H1 (cell line): Measurements from ENCODE around the gene SATB2. TPM values are rescaled to one million over a fixed set of nuclear protein-coding genes. Genes with fewer than 3 reads are reported as not detected.
A peak's percentile ranks its signal among the peaks of the same experiment; 100 is the strongest.

ENCODE experiments used
- CTCF ChIA-PET: fragments of 300-600 bp; sonication (Branson Sonifier 250); formaldehyde crosslinking; loops from one replicate; lab custom pipeline; 2021; ENCODE audit not compliant: partially characterized antibody; lab: Charles Lee
- POLR2A ChIA-PET: fragments of 300-600 bp; sonication (Branson Sonifier 250); formaldehyde crosslinking; loops from one replicate; lab custom pipeline; 2021; ENCODE audit warnings: inconsistent platforms; ENCODE audit not compliant: partially characterized antibody; lab: Charles Lee
- DNase-seq, 2 experiments: peaks; one replicate each; pipeline versions ENCODE4 v3.0.0 to v3.0.0-alpha.2; 2010 to 2022; ENCODE audit warnings: low spot score in 2 of 2, low read depth in 1 of 2, mixed read lengths in 1 of 2
- FAIRE-seq: peaks from 2 replicates; lab custom pipeline; 2011; peaks lifted over from hg19 to GRCh38; lab: Jason Lieb, UNC
- H2AFZ ChIP-seq: 2 replicates; pipeline ENCODE4 v1.8.1; 2012; ENCODE audit warnings: low read length, inconsistent platforms
- H2AK5ac ChIP-seq: 2 replicates; pipeline ENCODE4 v1.6.1; 2013; ENCODE audit warnings: low read depth, low read length
- H2BK120ac ChIP-seq: replicated peaks from 2 replicates; pipeline ENCODE3; 2013; ENCODE audit warnings: low read depth, low read length, inconsistent platforms
- H2BK12ac ChIP-seq: 2 replicates; pipeline ENCODE4 v1.6.1; 2013; ENCODE audit warnings: low read depth, low read length
- H2BK15ac ChIP-seq: 2 replicates; pipeline ENCODE4 v1.6.1; 2013; ENCODE audit warnings: low read length
- H2BK20ac ChIP-seq: 2 replicates; pipeline ENCODE4 v1.6.1; 2013; ENCODE audit warnings: low read length
- H2BK5ac ChIP-seq: 2 replicates; pipeline ENCODE4 v1.6.1; 2013; ENCODE audit warnings: low read depth, low read length
- H3K14ac ChIP-seq: 2 replicates; pipeline ENCODE4 v1.6.1; 2013; ENCODE audit warnings: inconsistent platforms; ENCODE audit not compliant: insufficient read length
- H3K18ac ChIP-seq: 2 replicates; pipeline ENCODE4 v1.6.1; 2013; ENCODE audit warnings: low read length; ENCODE audit errors: extremely low read depth
- H3K23ac ChIP-seq: 2 replicates; pipeline ENCODE4 v1.6.1; 2013; ENCODE audit warnings: inconsistent platforms; ENCODE audit not compliant: insufficient read length
- H3K23me2 ChIP-seq: 2 replicates; pipeline ENCODE4 v1.6.1; 2013; ENCODE audit warnings: low read depth, low read length
- H3K27ac ChIP-seq: 2 replicates; pipeline ENCODE4 v1.6.1; 2011; ENCODE audit warnings: low read depth, low read length, inconsistent platforms
- H3K27me3 ChIP-seq, 4 experiments: replicated peaks in 1 of 4; 1 replicate in 1 of 4; 2 replicates in 3 of 4; pipeline versions ENCODE4 v1.6.1 to v1.8.1; 2011 to 2013; ENCODE audit warnings: low read length in 3 of 4, mild to moderate bottlenecking in 3 of 4, inconsistent platforms in 2 of 4, mixed read lengths in 2 of 4, moderate library complexity in 1 of 4; ENCODE audit not compliant: control insufficient read depth in 3 of 4, insufficient read depth in 3 of 4; ENCODE audit errors: extremely low read depth in 1 of 4
- H3K36me3 ChIP-seq, 4 experiments: 2 replicates each; pipeline versions ENCODE4 v1.6.1 to v1.8.1; 2011 to 2013; ENCODE audit warnings: mild to moderate bottlenecking in 4 of 4, low read length in 3 of 4, moderate library complexity in 2 of 4, control low read depth in 1 of 4, inconsistent platforms in 1 of 4; ENCODE audit not compliant: insufficient read depth in 4 of 4, control insufficient read depth in 2 of 4
- H3K4ac ChIP-seq: replicated peaks from 2 replicates; pipeline ENCODE3; 2013; ENCODE audit warnings: low read length, low read depth, mixed read lengths, inconsistent platforms; ENCODE audit not compliant: insufficient read length
- H3K4me1 ChIP-seq, 4 experiments: replicated peaks in 1 of 4; 1 replicate in 1 of 4; 2 replicates in 3 of 4; pipeline versions ENCODE4 v1.6.1 to v1.8.1; 2011 to 2013; ENCODE audit warnings: low read length in 3 of 4, inconsistent platforms in 2 of 4, mixed read lengths in 1 of 4; ENCODE audit not compliant: insufficient read depth in 4 of 4, control insufficient read depth in 3 of 4
- H3K4me2 ChIP-seq, 2 experiments: 2 replicates each; pipeline versions ENCODE4 v1.6.1 to v1.8.1; 2011 to 2013; ENCODE audit warnings: low read depth in 2 of 2, low read length in 2 of 2, control low read depth in 1 of 2, inconsistent platforms in 1 of 2, mild to moderate bottlenecking in 1 of 2; ENCODE audit not compliant: insufficient read depth in 1 of 2
- H3K4me3 ChIP-seq, 4 experiments: fragments of 200-600, 300-600 bp in 1 of 4; sonication (generic), shearing (Covaris generic), sonication (Bioruptor Twin) in 1 of 4; 2 replicates each; pipeline versions ENCODE4 v1.5.1 to v1.8.1; 2011 to 2016; ENCODE audit warnings: low read length in 4 of 4, low read depth in 3 of 4, control low read depth in 2 of 4, inconsistent platforms in 2 of 4, mild to moderate bottlenecking in 2 of 4, mixed read lengths in 1 of 4, moderate library complexity in 1 of 4; ENCODE audit not compliant: insufficient read depth in 2 of 4; ENCODE audit errors: extremely low read depth in 1 of 4
- H3K56ac ChIP-seq: replicated peaks from 2 replicates; pipeline ENCODE3; 2013; ENCODE audit warnings: low read depth, mild to moderate bottlenecking, mixed read lengths, low read length, inconsistent platforms; ENCODE audit not compliant: insufficient read length
- H3K79me1 ChIP-seq: 2 replicates; pipeline ENCODE4 v1.6.1; 2013; ENCODE audit warnings: low read depth, low read length, control low read depth
- H3K79me2 ChIP-seq, 2 experiments: 2 replicates each; pipeline versions ENCODE4 v1.6.1 to v1.8.1; 2012 to 2013; ENCODE audit warnings: low read length in 2 of 2, mild to moderate bottlenecking in 2 of 2, inconsistent platforms in 1 of 2; ENCODE audit not compliant: insufficient read depth in 2 of 2, control insufficient read depth in 1 of 2
- H3K9ac ChIP-seq, 4 experiments: replicated peaks in 1 of 4; 1 replicate in 1 of 4; 2 replicates in 3 of 4; pipeline versions ENCODE4 v1.6.1 to v1.8.1; 2011 to 2013; ENCODE audit warnings: low read depth in 3 of 4, low read length in 3 of 4, control low read depth in 2 of 4, mild to moderate bottlenecking in 2 of 4, moderate library complexity in 2 of 4, inconsistent platforms in 1 of 4; ENCODE audit errors: extremely low read depth in 1 of 4
- H3K9me3 ChIP-seq, 2 experiments: 2 replicates each; pipeline versions ENCODE4 v1.6.1 to v1.8.1; 2012 to 2013; ENCODE audit warnings: mild to moderate bottlenecking in 2 of 2, moderate library complexity in 2 of 2, control low read depth in 1 of 2, inconsistent platforms in 1 of 2, low read depth in 1 of 2, low read length in 1 of 2, mixed read lengths in 1 of 2; ENCODE audit not compliant: insufficient read depth in 2 of 2
- H4K20me1 ChIP-seq, 2 experiments: replicated peaks in 1 of 2; 2 replicates each; pipeline versions ENCODE3 to v1.8.1; 2011 to 2013; ENCODE audit warnings: inconsistent platforms in 2 of 2, low read length in 2 of 2, mild to moderate bottlenecking in 1 of 2; ENCODE audit not compliant: insufficient read depth in 2 of 2, control insufficient read depth in 1 of 2
- H4K5ac ChIP-seq: 2 replicates; pipeline ENCODE4 v1.6.1; 2013; ENCODE audit warnings: low read length, low read depth, mixed read lengths, inconsistent platforms; ENCODE audit not compliant: insufficient read length
- H4K8ac ChIP-seq: 2 replicates; pipeline ENCODE4 v1.8.0; 2013; ENCODE audit warnings: mild to moderate bottlenecking, moderate library complexity, low read length, inconsistent platforms; ENCODE audit not compliant: insufficient read depth; ENCODE audit errors: extremely low read depth
- H4K91ac ChIP-seq: replicated peaks from 2 replicates; pipeline ENCODE3; 2013; ENCODE audit warnings: low read length, mixed read lengths, inconsistent platforms; ENCODE audit not compliant: insufficient read length
- BRCA1 ChIP-seq: IDR thresholded peaks from 2 replicates; pipeline ENCODE4 v1.6.1; 2012; ENCODE audit warnings: low read depth, low read length, improper control_type of control experiment
- RXRA ChIP-seq: IDR thresholded peaks from 2 replicates; pipeline ENCODE4 v1.6.1; 2011; ENCODE audit warnings: low read depth, mild to moderate bottlenecking, low read length, moderate library complexity; ENCODE audit not compliant: insufficient read depth
- polyA plus RNA-seq, 7 experiments: library from polyadenylated mRNA; depleted of rRNA in 3 of 7; stranded (reverse) in 5 of 7; unstranded in 2 of 7; fragments of >200 nt in 5 of 7; fragments of 200-250 nt in 2 of 7; gene quantifications; 1 replicate in 5 of 7; 2 replicates in 1 of 7; 4 replicates in 1 of 7; pipeline versions ENCODE4 v1.2.1 to v1.2.3, GENCODE V29; 2011 to 2013; ENCODE audit warnings: missing spikeins in 2 of 7, mixed read lengths in 2 of 7
- total RNA-seq: library from RNA; stranded (reverse); fragmentation: NEBNext Ultra II Directional; extraction: Animal tissue kit (Norgen Biotek cat#: 25700); gene quantifications from 2 replicates; pipeline ENCODE4 v1.2.1, GENCODE V29; 2021

Gene SATB2
- total and polyA plus RNA-seq, 2 of the 8 experiments (the other 6 are each of a cell fraction or from before 2014, with no cell fraction given) = 1.3 to 5.7 TPM

GRCh38 chr2:199261936-199262335 is 195.8 kb downstream of the SATB2 start:
- Histone ChIP-seq H3K9me3 (peaks cover 0 to 3% of the 10 kb centered on the region in 2 experiments; a peak in 2 of 4 replicates), H2BK20ac (no peak overlapping the region), H4K5ac (no peak overlapping the region)
- POLR2A ChIA-PET = no interaction called here
- TF ChIP-seq RXRA (0 out of 2 replicates have a peak, but pooled peaks have one; percentile 49), BRCA1 (no peak)
- TF ChIP-seq, all 59 proteins: peak for 1
- Histone ChIP-seq H4K8ac (no peak overlapping the region), H2BK15ac (no peak overlapping the region), H4K91ac (no peak overlapping the region), H3K23ac (no peak overlapping the region), H4K20me1 (no peaks in the 10 kb centered on the region), H3K23me2 (no peaks in the 10 kb centered on the region), H3K9ac (no peak overlapping the region), H3K14ac (no peak overlapping the region), H3K79me2 (no peaks in the 10 kb centered on the region), H3K4me1 (no peaks in the 10 kb centered on the region), H3K27ac (no peak overlapping the region), H2AFZ (no peak overlapping the region), H3K4ac (no peak overlapping the region), H2BK12ac (no peak overlapping the region), H3K18ac (no peak overlapping the region), H3K36me3 (no peaks in the 10 kb centered on the region), H3K79me1 (no peaks in the 10 kb centered on the region), H3K56ac (no peak overlapping the region), H3K4me3 (no peak overlapping the region), H2AK5ac (no peak overlapping the region), H2BK5ac (no peak overlapping the region), H3K27me3 (no peaks in the 10 kb centered on the region), H3K4me2 (no peak overlapping the region), H2BK120ac (no peak overlapping the region)
- no peak for DNase-seq
- no peak for FAIRE-seq
- CTCF ChIA-PET = interaction anchor here (0.8 to 1.0 kb wide), 2 partner anchors 10 to 39 kb away, joined by 3 to 4 read pairs; no protein-coding TSS in a partner anchor
